ENCODE data around the gene CLEC18A. TPM values are rescaled to one million over a fixed set of nuclear protein-coding genes. Genes with fewer than 3 reads are reported as not detected.
"Not testable (repeated sequence)": the region's sequence is repeated elsewhere in the genome, so short reads cannot be mapped to it uniquely, and the experiment has no call there.

CLEC18A gene
- total RNA-seq, 1 experiment from 2014 or later = 7.6 TPM

GRCh38 chr16:69969657-69970056 is 18.5 kb downstream of the CLEC18A start:
- POLR2A ChIA-PET (ENCODE audit: low non-redundant PET); BruUV-seq (replicated peaks); H3K4me3 ChIP-seq (ENCODE audit: low read depth, low read length, poor library complexity, severe bottlenecking); H3K27ac ChIP-seq (ENCODE audit: low read depth, low read length, poor library complexity, severe bottlenecking); H3K27me3 ChIP-seq (replicated peaks; ENCODE audit: insufficient read depth, low read depth, low read length, poor library complexity); H3K36me3 ChIP-seq (ENCODE audit: insufficient read depth, low read length, poor library complexity, severe bottlenecking); CTCF ChIA-PET; DNase-seq (ENCODE audit: low spot score); H3K4me1 ChIP-seq (ENCODE audit: insufficient read depth, low read length, poor library complexity, severe bottlenecking); H3K9me3 ChIP-seq (ENCODE audit: low read depth, low read length, poor library complexity, severe bottlenecking); intact Hi-C loops (cut with micrococcal nuclease; ENCODE audit: unreplicated experiment): not testable (repeated sequence)

GRCh38 chr16:69972120-69972519 is 21.0 kb downstream of the CLEC18A start:
- H3K27ac ChIP-seq (ENCODE audit: low read depth, low read length, poor library complexity, severe bottlenecking); H3K4me3 ChIP-seq (ENCODE audit: low read depth, low read length, poor library complexity, severe bottlenecking); H3K4me1 ChIP-seq (ENCODE audit: insufficient read depth, low read length, poor library complexity, severe bottlenecking); POLR2A ChIA-PET (ENCODE audit: low non-redundant PET); H3K36me3 ChIP-seq (ENCODE audit: insufficient read depth, low read length, poor library complexity, severe bottlenecking); H3K9me3 ChIP-seq (ENCODE audit: low read depth, low read length, poor library complexity, severe bottlenecking); DNase-seq (ENCODE audit: low spot score); BruUV-seq (replicated peaks); CTCF ChIA-PET; intact Hi-C loops (cut with micrococcal nuclease; ENCODE audit: unreplicated experiment); H3K27me3 ChIP-seq (replicated peaks; ENCODE audit: insufficient read depth, low read depth, low read length, poor library complexity): not testable (repeated sequence)

GRCh38 chr16:69972935-69973334 is 21.8 kb downstream of the CLEC18A start:
- H3K4me3 ChIP-seq (ENCODE audit: low read depth, low read length, poor library complexity, severe bottlenecking); CTCF ChIA-PET; H3K27me3 ChIP-seq (replicated peaks; ENCODE audit: insufficient read depth, low read depth, low read length, poor library complexity); H3K9me3 ChIP-seq (ENCODE audit: low read depth, low read length, poor library complexity, severe bottlenecking); POLR2A ChIA-PET (ENCODE audit: low non-redundant PET); H3K36me3 ChIP-seq (ENCODE audit: insufficient read depth, low read length, poor library complexity, severe bottlenecking); BruUV-seq (replicated peaks); DNase-seq (ENCODE audit: low spot score); H3K27ac ChIP-seq (ENCODE audit: low read depth, low read length, poor library complexity, severe bottlenecking); intact Hi-C loops (cut with micrococcal nuclease; ENCODE audit: unreplicated experiment); H3K4me1 ChIP-seq (ENCODE audit: insufficient read depth, low read length, poor library complexity, severe bottlenecking): not testable (repeated sequence)

- CTCF ChIA-PET; H3K4me1 ChIP-seq (ENCODE audit: insufficient read depth, low read length, poor library complexity, severe bottlenecking); POLR2A ChIA-PET (ENCODE audit: low non-redundant PET); intact Hi-C loops (cut with micrococcal nuclease; ENCODE audit: unreplicated experiment); H3K27ac ChIP-seq (ENCODE audit: low read depth, low read length, poor library complexity, severe bottlenecking); DNase-seq (ENCODE audit: low spot score); H3K36me3 ChIP-seq (ENCODE audit: insufficient read depth, low read length, poor library complexity, severe bottlenecking); H3K9me3 ChIP-seq (ENCODE audit: low read depth, low read length, poor library complexity, severe bottlenecking); H3K4me3 ChIP-seq (ENCODE audit: low read depth, low read length, poor library complexity, severe bottlenecking); H3K27me3 ChIP-seq (replicated peaks; ENCODE audit: insufficient read depth, low read depth, low read length, poor library complexity); BruUV-seq (replicated peaks): not testable (repeated sequence)
Observed at GRCh38 chr16:69985196-69985595, 34.1 kb downstream of the CLEC18A start.

- DNase-seq (ENCODE audit: low spot score); H3K27me3 ChIP-seq (replicated peaks; ENCODE audit: insufficient read depth, low read depth, low read length, poor library complexity); BruUV-seq (replicated peaks); POLR2A ChIA-PET (ENCODE audit: low non-redundant PET); intact Hi-C loops (cut with micrococcal nuclease; ENCODE audit: unreplicated experiment); H3K4me1 ChIP-seq (ENCODE audit: insufficient read depth, low read length, poor library complexity, severe bottlenecking); H3K36me3 ChIP-seq (ENCODE audit: insufficient read depth, low read length, poor library complexity, severe bottlenecking); H3K9me3 ChIP-seq (ENCODE audit: low read depth, low read length, poor library complexity, severe bottlenecking); H3K4me3 ChIP-seq (ENCODE audit: low read depth, low read length, poor library complexity, severe bottlenecking); CTCF ChIA-PET; H3K27ac ChIP-seq (ENCODE audit: low read depth, low read length, poor library complexity, severe bottlenecking): not testable (repeated sequence)
Observed at GRCh38 chr16:69997956-69998355, 46.8 kb downstream of the CLEC18A start.

- DNase-seq (ENCODE audit: low spot score); CTCF ChIA-PET; H3K27ac ChIP-seq (ENCODE audit: low read depth, low read length, poor library complexity, severe bottlenecking); H3K27me3 ChIP-seq (replicated peaks; ENCODE audit: insufficient read depth, low read depth, low read length, poor library complexity); H3K9me3 ChIP-seq (ENCODE audit: low read depth, low read length, poor library complexity, severe bottlenecking); H3K4me3 ChIP-seq (ENCODE audit: low read depth, low read length, poor library complexity, severe bottlenecking); H3K36me3 ChIP-seq (ENCODE audit: insufficient read depth, low read length, poor library complexity, severe bottlenecking); BruUV-seq (replicated peaks); intact Hi-C loops (cut with micrococcal nuclease; ENCODE audit: unreplicated experiment); POLR2A ChIA-PET (ENCODE audit: low non-redundant PET); H3K4me1 ChIP-seq (ENCODE audit: insufficient read depth, low read length, poor library complexity, severe bottlenecking): not testable (repeated sequence)
Observed at GRCh38 chr16:69999801-70000200, 48.7 kb downstream of the CLEC18A start.

GRCh38 chr16:70003511-70003910 is 52.4 kb downstream of the CLEC18A start:
- H3K27ac ChIP-seq (ENCODE audit: low read depth, low read length, poor library complexity, severe bottlenecking); H3K4me3 ChIP-seq (ENCODE audit: low read depth, low read length, poor library complexity, severe bottlenecking); H3K36me3 ChIP-seq (ENCODE audit: insufficient read depth, low read length, poor library complexity, severe bottlenecking); POLR2A ChIA-PET (ENCODE audit: low non-redundant PET); H3K9me3 ChIP-seq (ENCODE audit: low read depth, low read length, poor library complexity, severe bottlenecking); BruUV-seq (replicated peaks); intact Hi-C loops (cut with micrococcal nuclease; ENCODE audit: unreplicated experiment); H3K27me3 ChIP-seq (replicated peaks; ENCODE audit: insufficient read depth, low read depth, low read length, poor library complexity); DNase-seq (ENCODE audit: low spot score); CTCF ChIA-PET; H3K4me1 ChIP-seq (ENCODE audit: insufficient read depth, low read length, poor library complexity, severe bottlenecking): not testable (repeated sequence)

GRCh38 chr16:70008604-70009003 is 57.5 kb downstream of the CLEC18A start:
- H3K27me3 ChIP-seq (replicated peaks; ENCODE audit: insufficient read depth, low read depth, low read length, poor library complexity); H3K4me1 ChIP-seq (ENCODE audit: insufficient read depth, low read length, poor library complexity, severe bottlenecking); H3K27ac ChIP-seq (ENCODE audit: low read depth, low read length, poor library complexity, severe bottlenecking); POLR2A ChIA-PET (ENCODE audit: low non-redundant PET); CTCF ChIA-PET; H3K9me3 ChIP-seq (ENCODE audit: low read depth, low read length, poor library complexity, severe bottlenecking); BruUV-seq (replicated peaks); H3K4me3 ChIP-seq (ENCODE audit: low read depth, low read length, poor library complexity, severe bottlenecking); intact Hi-C loops (cut with micrococcal nuclease; ENCODE audit: unreplicated experiment); DNase-seq (ENCODE audit: low spot score); H3K36me3 ChIP-seq (ENCODE audit: insufficient read depth, low read length, poor library complexity, severe bottlenecking): not testable (repeated sequence)
